Caco-2 (cell line): ENCODE data around the gene CREB5. TPM values are rescaled to one million over a fixed set of nuclear protein-coding genes. Genes with fewer than 3 reads are reported as not detected.

ENCODE experiments used
- BruUV-seq: library from RNA; stranded (reverse); fragments of 400-500 nt; replicated peaks from 2 replicates; lab custom pipeline; 2021; lab: Mats Ljungman, UMichigan
- CTCF ChIA-PET: fragments of 300-600 bp; sonication (Branson Sonifier 250); formaldehyde crosslinking; loops from one replicate; lab custom pipeline; 2022; ENCODE audit warnings: antibody characterized with exemption; lab: Charles Lee
- POLR2A ChIA-PET: fragments of 300-600 bp; sonication (Branson Sonifier 250); formaldehyde crosslinking; loops from one replicate; lab custom pipeline; 2022; ENCODE audit warnings: antibody characterized with exemption; lab: Charles Lee
- DNase-seq, 2 experiments: peaks; one replicate each; pipeline versions ENCODE4 v3.0.0 to v3.0.0-alpha.2; 2020 to 2022
- H3K27me3 ChIP-seq: replicated peaks from 2 replicates; pipeline ENCODE4 v1.6.0; 2011; ENCODE audit warnings: low read length; ENCODE audit not compliant: control insufficient read depth, insufficient read depth
- H3K36me3 ChIP-seq: 2 replicates; pipeline ENCODE4 v1.5.1; 2011; ENCODE audit warnings: low read length; ENCODE audit not compliant: control insufficient read depth, insufficient read depth
- H3K4me1 ChIP-seq: fragments of 250-450 bp; sonication (Bioruptor Pico); 2 replicates; pipeline ENCODE4 v1.5.1; 2020; ENCODE audit warnings: mild to moderate bottlenecking
- H3K4me3 ChIP-seq: 2 replicates; pipeline ENCODE4 v1.5.1; 2011; ENCODE audit warnings: low read depth, mild to moderate bottlenecking, control low read depth, low read length
- H3K9me3 ChIP-seq: fragments of 250-450 bp; sonication (Bioruptor Pico); 2 replicates; pipeline ENCODE4 v1.5.1; 2020; ENCODE audit warnings: mild to moderate bottlenecking, moderate library complexity
- H3K27ac Mint-ChIP-seq: one replicate; pipeline ENCODE4 v1.8.0; 2022; ENCODE audit warnings: mixed read lengths; ENCODE audit not compliant: unreplicated experiment
- H3K27me3 Mint-ChIP-seq: one replicate; pipeline ENCODE4 v1.8.0; 2022; ENCODE audit warnings: mixed read lengths; ENCODE audit not compliant: insufficient read depth, unreplicated experiment
- H3K36me3 Mint-ChIP-seq: one replicate; pipeline ENCODE4 v1.8.0; 2022; ENCODE audit warnings: mild to moderate bottlenecking, mixed read lengths; ENCODE audit not compliant: insufficient read depth, unreplicated experiment
- H3K4me1 Mint-ChIP-seq: one replicate; pipeline ENCODE4 v1.8.0; 2022; ENCODE audit warnings: low read depth, mixed read lengths; ENCODE audit not compliant: unreplicated experiment
- H3K4me3 Mint-ChIP-seq: one replicate; pipeline ENCODE4 v1.8.0; 2022; ENCODE audit warnings: mild to moderate bottlenecking, moderate library complexity, mixed read lengths; ENCODE audit not compliant: unreplicated experiment
- H3K9me3 Mint-ChIP-seq: one replicate; pipeline ENCODE4 v1.8.0; 2022; ENCODE audit warnings: mixed read lengths; ENCODE audit not compliant: unreplicated experiment
- CTCF ChIP-seq, 2 experiments: fragments of 200-600 bp in 1 of 2; IDR thresholded peaks; 1 replicate in 1 of 2; 2 replicates in 1 of 2; pipeline versions ENCODE4 v1.5.1 to v1.8.0; 2011 to 2022; ENCODE audit warnings: antibody characterized with exemption in 1 of 2, control low read depth in 1 of 2, inconsistent platforms in 1 of 2, low read depth in 1 of 2, low read length in 1 of 2, mild to moderate bottlenecking in 1 of 2, moderate library complexity in 1 of 2; ENCODE audit not compliant: insufficient read depth in 1 of 2, severe bottlenecking in 1 of 2, unreplicated experiment in 1 of 2
- intact Hi-C: fragments of 100-400 bp; cut with micrococcal nuclease; formaldehyde crosslinking; loops from one replicate; pipeline ENCODE4 v1.10.0; 2022; ENCODE audit not compliant: unreplicated experiment
- total RNA-seq: library from RNA; stranded (reverse); gene quantifications from 2 replicates; pipeline ENCODE4 v1.2.3, GENCODE V29; 2022

The CREB5 gene
- total RNA-seq, 1 experiment from 2014 or later = 9.1 TPM

DNA sequence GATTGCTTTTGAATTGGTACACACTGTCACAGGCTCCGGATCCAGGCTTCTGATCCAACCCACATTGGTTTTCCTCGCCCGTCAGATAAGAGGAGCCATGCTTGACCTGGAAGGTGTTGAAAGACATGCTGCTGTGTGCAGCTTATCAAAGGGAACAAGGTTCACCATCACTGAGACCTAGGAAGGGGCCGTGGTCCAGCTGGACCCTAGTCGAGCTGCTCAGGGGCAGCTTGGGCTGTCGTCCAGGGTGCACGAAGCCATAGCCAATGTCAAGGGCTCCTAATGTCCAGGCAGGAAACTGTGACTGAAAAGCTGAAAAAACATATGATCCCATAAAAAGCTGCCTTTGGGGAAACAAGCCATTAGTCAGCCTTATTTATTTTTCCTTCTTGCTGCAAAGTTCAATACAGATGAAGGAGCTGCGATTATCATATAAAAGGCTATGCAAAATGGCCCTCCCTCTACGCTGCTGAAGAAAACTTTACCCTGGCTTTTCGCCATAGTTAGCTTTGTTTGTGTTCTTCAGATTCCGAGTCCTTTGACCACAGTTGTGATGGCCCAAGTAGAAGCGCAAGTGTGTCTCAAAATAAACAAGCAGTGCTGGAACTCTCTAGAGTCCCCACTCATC is 118.0 kb downstream of the CREB5 start:
- Mint-ChIP-seq H3K4me1 (peaks cover 22% of the 10 kb centered on the region), H3K36me3 (no peaks in the 10 kb centered on the region), H3K9me3 (no peaks in the 10 kb centered on the region), H3K27ac (no peak overlapping the region), H3K4me3 (peak overlapping the region; percentile 27), H3K27me3 (no peaks in the 10 kb centered on the region)
- POLR2A ChIA-PET = no interaction called here
- H3K9me3 ChIP-seq = no peaks in the 10 kb centered on the region
- BruUV-seq = no TSS peak
- H3K27me3 ChIP-seq = no peaks in the 10 kb centered on the region
- H3K4me1 ChIP-seq = peaks cover 19% of the 10 kb centered on the region
- TF ChIP-seq CTCF (IDR thresholded peaks at IDR 0.05; ENCODE audit: insufficient read depth in 1 of 2, low read depth in 1 of 2, low read length in 1 of 2, severe bottlenecking in 1 of 2, unreplicated experiment in 1 of 2) = no peak
- no peak overlapping the region for H3K4me3 ChIP-seq
- peak in 1 of 2 experiments; percentile 69 for DNase-seq
- intact Hi-C loops = loop anchor here (1.0 to 10.0 kb wide), 2 partner anchors 36 to 55 kb away; no protein-coding TSS in a partner anchor
- CTCF ChIA-PET = interaction anchor here (0.5 to 1.1 kb wide), 4 partner anchors 95 to 231 kb away, joined by 3 to 4 read pairs (median 3); partner anchors contain the start of gene CREB5
- no peaks in the 10 kb centered on the region for H3K36me3 ChIP-seq

- Histone ChIP-seq H3K4me1 (peaks cover 19% of the 10 kb centered on the region), H3K36me3 (no peaks in the 10 kb centered on the region), H3K27me3 (no peaks in the 10 kb centered on the region), H3K4me3 (no peak overlapping the region), H3K9me3 (no peaks in the 10 kb centered on the region)
- CTCF ChIA-PET = interaction anchor here (1.0 kb wide), 1 partner anchor 119 kb away, joined by 4 read pairs; the partner anchor contains the start of gene CREB5
- H3K4me1 Mint-ChIP-seq = peaks cover 22% of the 10 kb centered on the region
- POLR2A ChIA-PET = no interaction called here
- H3K4me3 Mint-ChIP-seq = no peak overlapping the region
- no peaks in the 10 kb centered on the region for H3K27me3 Mint-ChIP-seq
- BruUV-seq = no TSS peak
- H3K36me3 Mint-ChIP-seq = no peaks in the 10 kb centered on the region
- H3K27ac Mint-ChIP-seq = no peak overlapping the region
- H3K9me3 Mint-ChIP-seq = no peaks in the 10 kb centered on the region
- intact Hi-C loops = loop anchor here (1.0 to 10.0 kb wide), 2 partner anchors 36 to 56 kb away; no protein-coding TSS in a partner anchor
- no peak for TF ChIP-seq CTCF (IDR thresholded peaks at IDR 0.05; ENCODE audit: insufficient read depth in 1 of 2, low read depth in 1 of 2, low read length in 1 of 2, severe bottlenecking in 1 of 2, unreplicated experiment in 1 of 2)
- no peak for DNase-seq
These were observed 118.5 kb downstream of the CREB5 start for GRCh38 chr7:28530803-28531175.

DNA sequence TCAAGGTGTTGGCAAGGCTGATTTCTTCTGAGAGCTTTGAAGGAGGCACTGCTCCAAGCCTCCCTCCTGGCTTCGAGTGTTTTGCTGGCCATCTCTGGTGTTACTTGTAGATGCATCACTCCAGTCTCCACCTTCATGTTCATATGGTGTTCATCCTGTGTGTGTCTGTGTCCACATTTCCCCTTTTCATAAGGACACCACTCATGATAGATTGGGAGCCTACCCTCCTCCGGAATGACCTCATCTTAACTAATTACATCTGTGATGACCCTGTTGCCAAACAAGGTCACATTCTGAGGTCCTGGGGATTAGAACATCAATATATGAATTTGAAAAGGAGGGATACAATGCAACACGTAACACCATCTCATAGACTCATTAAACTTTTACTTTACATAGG is 119.0 kb downstream of the CREB5 start:
- H3K4me1 ChIP-seq = peaks cover 23% of the 10 kb centered on the region

More for the DNA sequence above, 119.0 kb downstream of the CREB5 start:
- DNase-seq = no peak
- H3K4me3 Mint-ChIP-seq = no peak overlapping the region
- Histone ChIP-seq H3K4me3 (no peak overlapping the region), H3K9me3 (no peaks in the 10 kb centered on the region), H3K27me3 (no peaks in the 10 kb centered on the region), H3K36me3 (no peaks in the 10 kb centered on the region)
- no peaks in the 10 kb centered on the region for H3K36me3 Mint-ChIP-seq
- no peaks in the 10 kb centered on the region for H3K9me3 Mint-ChIP-seq
- H3K27ac Mint-ChIP-seq = no peak overlapping the region
- peaks cover 26% of the 10 kb centered on the region for H3K4me1 Mint-ChIP-seq
- H3K27me3 Mint-ChIP-seq = no peaks in the 10 kb centered on the region
- CTCF ChIA-PET = interaction anchor here (1.0 kb wide), 1 partner anchor 119 kb away, joined by 4 read pairs; the partner anchor contains the start of gene CREB5
- no TSS peak for BruUV-seq
- no peak for TF ChIP-seq CTCF (IDR thresholded peaks at IDR 0.05; ENCODE audit: insufficient read depth in 1 of 2, low read depth in 1 of 2, low read length in 1 of 2, severe bottlenecking in 1 of 2, unreplicated experiment in 1 of 2)
- POLR2A ChIA-PET = no interaction called here
- intact Hi-C loops = loop anchor here (10.0 kb wide), 1 partner anchor 56 kb away; no protein-coding TSS in a partner anchor
